Lower leg skin (tissue), 4 donors: ENCODE results near the gene P3H2. TPM values are rescaled to one million over a fixed set of nuclear protein-coding genes. Genes with fewer than 3 reads are reported as not detected.

Experiments
- DNase-seq, 2 donors: peaks; one replicate each; pipeline ENCODE4 v3.0.0-alpha.2; 2019; ENCODE audit warnings: low spot score in 2 of 2
- H3K4me3 ChIP-seq: fragments of 200-600 bp; sonication (generic); 2 replicates; pipeline ENCODE4 v1.5.1; 2017; ENCODE audit warnings: mild to moderate bottlenecking, low read depth; ENCODE audit not compliant: poor library complexity, severe bottlenecking
- CTCF ChIP-seq, 3 donors: fragments of 450-650 bp; IDR thresholded peaks; one replicate each; pipeline ENCODE4 v1.5.1; 2016; ENCODE audit warnings: antibody characterized with exemption in 3 of 3, mild to moderate bottlenecking in 3 of 3, moderate library complexity in 2 of 3
- POLR2A ChIP-seq, 2 donors: fragments of 450-650 bp; IDR thresholded peaks; one replicate each; pipeline ENCODE4 v1.6.1; 2016 to 2017; ENCODE audit warnings: antibody characterized with exemption in 2 of 2, mild to moderate bottlenecking in 1 of 2, moderate library complexity in 1 of 2
- WGBS, 2 donors: methylation state at CpG; one replicate each; pipeline ENCODE4 v1.1.5; 2018; 5-methylcytosine and 5-hydroxymethylcytosine counted together
- intact Hi-C: fragments of 100-400 bp; cut with DNase I; formaldehyde crosslinking; loops from one replicate; pipeline ENCODE4 v1.15.0; 2023; ENCODE audit warnings: low total_unique reads
- total RNA-seq, 4 donors: library from RNA; depleted of rRNA; stranded (reverse); fragments of >200 nt; gene quantifications; one replicate each; pipeline ENCODE4 v1.1.0, GENCODE V29; 2016

P3H2 gene
- total RNA-seq, 4 donors from 2014 or later = 20.0 to 41.9 (median 35.6) TPM

- intact Hi-C loops = no loop called here
- DNase-seq = no peak
- no peak overlapping the region for H3K4me3 ChIP-seq
- 40 to 44% methylated on average over 3 of the region's 3 CpGs for WGBS, 2 donors
- TF ChIP-seq POLR2A (IDR thresholded peaks at IDR 0.05) (no peak), CTCF (IDR thresholded peaks at IDR 0.05) (no peak)
Observed at GRCh38 chr3:189914799-189915198, 205.9 kb downstream of the P3H2 start.

GRCh38 chr3:189911001-189911400, 209.7 kb downstream of the P3H2 start:
- DNase-seq = no peak
- no peak for TF ChIP-seq CTCF (IDR thresholded peaks at IDR 0.05)
- no peak for TF ChIP-seq POLR2A (IDR thresholded peaks at IDR 0.05)
- no peak overlapping the region for H3K4me3 ChIP-seq
- 36 to 38% methylated on average over 1 of the region's 1 CpG for WGBS, 2 donors
- intact Hi-C loops = no loop called here

- no peak for TF ChIP-seq CTCF (IDR thresholded peaks at IDR 0.05)
- TF ChIP-seq POLR2A (IDR thresholded peaks at IDR 0.05) = no peak
- no peak for DNase-seq
- H3K4me3 ChIP-seq = no peak overlapping the region
- WGBS, 2 donors = 71 to 74% methylated on average over 2 of the region's 2 CpGs
- intact Hi-C loops = no loop called here
Observed at GRCh38 chr3:189909573-189909972, 211.1 kb downstream of the P3H2 start.

- WGBS, 2 donors = 59 to 63% methylated on average over 3 of the region's 3 CpGs
- H3K4me3 ChIP-seq = no peak overlapping the region
- DNase-seq = no peak
- intact Hi-C loops = no loop called here
- TF ChIP-seq POLR2A (IDR thresholded peaks at IDR 0.05) = no peak
- no peak for TF ChIP-seq CTCF (IDR thresholded peaks at IDR 0.05)
Observed at GRCh38 chr3:189909139-189909538, 211.6 kb downstream of the P3H2 start.

GRCh38 chr3:189908646-189909045, 212.1 kb downstream of the P3H2 start:
- intact Hi-C loops = no loop called here
- no peak overlapping the region for H3K4me3 ChIP-seq
- no peak for DNase-seq
- TF ChIP-seq POLR2A (IDR thresholded peaks at IDR 0.05) (no peak), CTCF (IDR thresholded peaks at IDR 0.05) (no peak)

- no peak overlapping the region for H3K4me3 ChIP-seq
- TF ChIP-seq CTCF (IDR thresholded peaks at IDR 0.05) = no peak
- TF ChIP-seq POLR2A (IDR thresholded peaks at IDR 0.05) = no peak
- WGBS, 2 donors = 76 to 78% methylated on average over 6 of the region's 6 CpGs
- intact Hi-C loops = no loop called here
- no peak for DNase-seq
Observed at GRCh38 chr3:189907803-189908202, 212.9 kb downstream of the P3H2 start.
